ENCODE measurements around the gene ZNF205.
"Not testable (repeated sequence)": the region's sequence is repeated elsewhere in the genome, so short reads cannot be mapped to it uniquely, and the experiment has no call there.

Gene ZNF205

DNA sequence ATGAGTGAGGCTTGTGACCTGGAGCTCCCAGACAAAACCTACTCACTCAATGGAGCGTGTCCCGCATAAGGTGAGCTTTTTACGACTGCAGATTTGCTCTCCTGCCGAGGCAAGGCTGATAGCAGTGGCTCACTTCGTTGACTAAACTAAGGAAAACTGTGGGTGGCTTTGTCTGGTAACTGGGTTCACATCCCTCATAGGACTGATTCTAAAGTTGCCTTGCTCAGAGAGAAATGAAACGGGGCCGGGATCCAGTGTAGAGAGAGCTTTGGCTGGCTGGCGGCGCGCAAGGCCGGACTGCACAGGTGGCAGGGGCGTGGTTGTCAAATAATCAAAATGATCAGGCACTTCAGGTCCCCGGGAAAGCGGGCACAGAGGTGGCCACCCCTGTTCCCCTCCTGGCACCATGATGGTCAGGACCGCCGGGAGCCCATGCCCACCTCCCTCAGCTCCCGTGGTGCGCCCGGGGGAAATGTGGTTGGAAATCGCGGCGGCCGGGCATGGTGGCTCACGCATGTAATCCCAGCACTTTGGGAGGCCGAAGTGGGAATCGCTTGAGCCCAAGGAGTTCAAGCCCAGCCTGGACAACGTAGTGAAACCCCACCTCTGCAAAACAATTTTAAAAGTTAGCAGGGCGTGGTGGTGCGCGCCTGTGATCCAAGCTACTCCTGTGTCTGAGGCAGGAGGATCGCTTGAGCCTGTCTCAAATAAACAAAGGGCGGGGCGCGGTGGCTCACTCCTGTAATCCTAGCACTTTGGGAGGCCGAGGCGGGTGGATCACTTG is 49.0 kb downstream of the ZNF205 start:
- TF ChIP-seq, protein P1, sequence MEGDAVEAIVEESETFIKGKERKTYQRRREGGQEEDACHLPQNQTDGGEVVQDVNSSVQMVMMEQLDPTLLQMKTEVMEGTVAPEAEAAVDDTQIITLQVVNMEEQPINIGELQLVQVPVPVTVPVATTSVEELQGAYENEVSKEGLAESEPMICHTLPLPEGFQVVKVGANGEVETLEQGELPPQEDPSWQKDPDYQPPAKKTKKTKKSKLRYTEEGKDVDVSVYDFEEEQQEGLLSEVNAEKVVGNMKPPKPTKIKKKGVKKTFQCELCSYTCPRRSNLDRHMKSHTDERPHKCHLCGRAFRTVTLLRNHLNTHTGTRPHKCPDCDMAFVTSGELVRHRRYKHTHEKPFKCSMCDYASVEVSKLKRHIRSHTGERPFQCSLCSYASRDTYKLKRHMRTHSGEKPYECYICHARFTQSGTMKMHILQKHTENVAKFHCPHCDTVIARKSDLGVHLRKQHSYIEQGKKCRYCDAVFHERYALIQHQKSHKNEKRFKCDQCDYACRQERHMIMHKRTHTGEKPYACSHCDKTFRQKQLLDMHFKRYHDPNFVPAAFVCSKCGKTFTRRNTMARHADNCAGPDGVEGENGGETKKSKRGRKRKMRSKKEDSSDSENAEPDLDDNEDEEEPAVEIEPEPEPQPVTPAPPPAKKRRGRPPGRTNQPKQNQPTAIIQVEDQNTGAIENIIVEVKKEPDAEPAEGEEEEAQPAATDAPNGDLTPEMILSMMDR (conservative IDR thresholded peaks at IDR 0.05; ENCODE audit: low read depth, low read length), result no peak
- no peak for DNase-seq (ENCODE audit: low read depth)
- no peak overlapping the region for H3K4me3 ChIP-seq (ENCODE audit: low read length)

DNA sequence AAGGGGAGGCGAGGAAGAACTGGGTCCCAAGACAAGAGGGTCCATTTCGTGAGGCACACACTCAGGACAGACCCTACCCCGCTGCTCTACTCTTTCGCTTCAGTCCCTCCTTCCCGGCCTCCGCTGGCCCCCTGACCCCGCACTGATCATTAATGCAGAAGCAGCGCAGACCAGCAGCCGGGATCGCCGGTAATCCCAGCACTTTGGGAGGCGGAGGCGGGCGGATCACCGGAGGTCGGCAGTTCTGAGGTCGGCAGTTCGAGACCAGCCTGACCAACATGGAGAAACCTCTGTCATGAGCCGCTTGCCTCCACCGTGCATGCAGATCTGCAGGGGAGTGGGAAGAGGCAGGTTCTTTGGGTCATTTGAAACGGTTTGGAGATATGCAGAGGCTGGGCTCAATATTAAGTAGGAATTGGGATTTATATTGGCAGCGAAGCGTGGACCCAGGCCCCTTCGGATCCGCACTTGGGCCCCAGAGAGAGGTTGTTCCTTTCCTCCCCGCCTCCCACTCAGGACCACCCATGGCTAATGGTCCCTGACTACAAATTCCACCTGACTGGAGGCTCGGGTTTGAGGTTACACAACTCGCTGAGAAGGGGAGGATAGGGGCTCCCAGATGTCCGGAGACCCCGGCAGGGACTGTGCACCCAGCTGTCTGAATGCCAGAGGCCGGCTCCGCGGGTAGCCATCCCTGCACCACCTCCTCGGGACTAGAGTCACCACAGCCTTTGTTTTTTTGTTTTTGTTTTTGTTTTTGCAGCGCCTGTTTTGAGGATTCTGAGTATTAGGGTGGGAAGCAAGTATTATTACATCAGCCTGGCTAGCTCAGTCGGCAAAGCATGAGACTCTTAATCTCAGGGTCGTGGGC is 52.0 kb downstream of the ZNF205 start:
- H3K4me3 ChIP-seq (ENCODE audit: low read length), result no peak overlapping the region
- no peak for DNase-seq (ENCODE audit: low read depth)
- TF ChIP-seq, protein P1 (conservative IDR thresholded peaks at IDR 0.05; ENCODE audit: low read depth, low read length), result no peak

DNA sequence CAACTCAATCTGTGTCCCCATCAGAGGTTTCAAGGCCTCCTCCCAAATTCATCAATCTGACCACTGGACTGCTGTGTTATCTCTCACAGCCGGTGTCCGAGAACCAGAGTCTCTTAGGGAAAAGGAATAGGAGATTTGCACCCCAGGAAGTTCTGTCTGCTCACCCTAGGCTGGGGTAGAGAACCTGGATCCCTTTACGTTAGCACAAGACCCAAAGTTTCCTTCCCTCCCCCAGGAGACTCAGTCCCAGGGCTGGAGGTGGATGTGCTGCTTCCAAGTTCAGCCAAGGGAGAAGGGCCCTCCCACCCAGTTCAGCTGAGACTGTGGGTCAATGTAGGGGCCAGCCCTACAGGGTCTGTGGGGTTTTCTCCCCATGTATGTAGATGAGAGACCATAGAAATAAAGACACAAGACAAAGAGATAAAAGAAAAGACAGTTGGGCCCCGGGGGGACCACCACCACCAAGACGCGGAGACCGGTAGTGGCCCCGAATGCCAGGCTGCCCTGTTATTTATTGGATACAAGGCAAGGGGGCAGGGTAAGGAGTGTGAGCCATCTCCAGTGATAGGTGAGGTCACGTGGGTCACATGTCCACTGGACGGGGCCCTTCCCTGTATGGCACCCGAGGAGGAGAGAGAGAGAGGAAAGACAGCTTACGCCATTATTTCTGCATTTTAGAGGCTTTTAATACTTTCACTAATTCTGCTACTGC is 52.9 kb downstream of the ZNF205 start:
- TF ChIP-seq, protein P1 (conservative IDR thresholded peaks at IDR 0.05; ENCODE audit: low read depth, low read length), result no peak
- no peak overlapping the region for H3K4me3 ChIP-seq (ENCODE audit: low read length)
- DNase-seq (ENCODE audit: low read depth), result no peak

GRCh38 chr16:3166505-3166886 is 54.1 kb downstream of the ZNF205 start:
- no peak overlapping the region for H3K4me3 ChIP-seq (ENCODE audit: low read length)
- TF ChIP-seq, protein P1 (conservative IDR thresholded peaks at IDR 0.05; ENCODE audit: low read depth, low read length), result no peak
- DNase-seq (ENCODE audit: low read depth), result no peak

DNA sequence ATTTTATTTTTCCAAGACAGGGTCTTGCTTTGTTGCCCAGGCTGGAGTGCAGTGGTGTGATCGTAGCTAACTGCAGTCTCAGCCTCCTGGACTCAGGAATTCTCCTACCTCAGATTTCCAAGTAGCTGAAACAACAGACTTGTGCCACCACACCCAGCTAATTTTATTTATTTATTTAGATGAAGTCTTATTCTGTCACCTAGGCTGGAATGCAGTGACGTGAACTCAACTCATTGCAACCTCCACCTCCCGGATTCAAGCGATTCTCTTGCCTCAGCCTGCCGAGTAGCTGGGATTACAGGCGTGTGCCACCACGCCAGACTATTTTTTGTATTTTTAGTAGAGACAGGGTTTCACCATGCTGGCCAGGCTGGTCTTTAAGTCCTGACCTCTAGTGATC is 56.3 kb downstream of the ZNF205 start:
- not testable (repeated sequence) for DNase-seq (ENCODE audit: low read depth); H3K4me3 ChIP-seq (ENCODE audit: low read length)

Measured in retinal pigment epithelial cell (primary cell).